Hepatocyte (in vitro differentiated cells): ENCODE measurements around the gene NMBR. TPM values are rescaled to one million over a fixed set of nuclear protein-coding genes. Genes with fewer than 3 reads are reported as not detected.

Experiments used
- DNase-seq: peaks from one replicate; pipeline ENCODE4 v3.0.0-alpha.2; 2016; ENCODE audit warnings: low spot score
- H2AFZ ChIP-seq: fragments of 200-600 bp; sonication (generic); 2 replicates; pipeline ENCODE4 v1.6.0; 2016; ENCODE audit warnings: antibody characterized with exemption, mild to moderate bottlenecking
- H3K27ac ChIP-seq: fragments of 200-600 bp; sonication (generic); 2 replicates; pipeline ENCODE4 v1.5.1; 2016; ENCODE audit warnings: mild to moderate bottlenecking
- H3K27me3 ChIP-seq: fragments of 200-600 bp; sonication (generic); 2 replicates; pipeline ENCODE4 v1.6.1; 2016
- H3K36me3 ChIP-seq: fragments of 200-600 bp; sonication (generic); replicated peaks from 2 replicates; pipeline ENCODE4 v1.5.1; 2016; ENCODE audit warnings: low read depth; ENCODE audit not compliant: insufficient read depth
- H3K4me1 ChIP-seq: fragments of 200-600 bp; sonication (generic); 2 replicates; pipeline ENCODE4 v1.5.1; 2016; ENCODE audit warnings: mild to moderate bottlenecking, moderate library complexity; ENCODE audit not compliant: insufficient read depth
- H3K4me2 ChIP-seq: fragments of 200-600 bp; sonication (generic); 2 replicates; pipeline ENCODE4 v1.6.0; 2016
- H3K4me3 ChIP-seq: fragments of 200-600 bp; sonication (generic); 2 replicates; pipeline ENCODE4 v1.5.1; 2016; ENCODE audit warnings: mild to moderate bottlenecking
- H3K79me2 ChIP-seq: fragments of 200-600 bp; sonication (generic); 2 replicates; pipeline ENCODE4 v1.6.0; 2017; ENCODE audit warnings: mild to moderate bottlenecking
- H3K9me2 ChIP-seq: fragments of 200-600 bp; sonication (generic); replicated peaks from 2 replicates; pipeline ENCODE4 v1.6.0; 2017; ENCODE audit warnings: mild to moderate bottlenecking; ENCODE audit not compliant: insufficient read depth
- H3K9me3 ChIP-seq: fragments of 200-600 bp; sonication (generic); 2 replicates; pipeline ENCODE4 v1.5.1; 2016; ENCODE audit warnings: low read depth, mild to moderate bottlenecking
- H4K20me1 ChIP-seq: fragments of 200-600 bp; sonication (generic); 2 replicates; pipeline ENCODE4 v1.6.0; 2016; ENCODE audit warnings: mild to moderate bottlenecking; ENCODE audit not compliant: insufficient read depth, poor library complexity, severe bottlenecking
- EZH2 ChIP-seq: fragments of 200-600 bp; sonication (generic); IDR thresholded peaks from 2 replicates; pipeline ENCODE4 v1.6.1; 2016; ENCODE audit warnings: antibody characterized with exemption, mild to moderate bottlenecking, borderline replicate concordance
- EZH2phosphoT487 ChIP-seq: fragments of 200-600 bp; sonication (generic); IDR thresholded peaks from one replicate; pipeline ENCODE4 v1.6.1; 2018; ENCODE audit warnings: antibody characterized with exemption, mild to moderate bottlenecking, low read depth, moderate library complexity; ENCODE audit not compliant: unreplicated experiment, severe bottlenecking
- WGBS: methylation state at CpG from one replicate; pipeline ENCODE4 v1.1.6; 2016; ENCODE audit warnings: low lambda C conversion rate; ENCODE audit errors: missing lambda C conversion rate; 5-methylcytosine and 5-hydroxymethylcytosine counted together
- polyA plus RNA-seq: library from polyadenylated mRNA; unstranded; fragments of >200 nt; fragmentation: Nextera tagmentation; extraction: Ambion mirVana; gene quantifications from 2 replicates; pipeline ENCODE4 v1.2.1, GENCODE V29; 2016
- total RNA-seq: library from RNA; depleted of rRNA; stranded (reverse); fragments of >200 nt; gene quantifications from 2 replicates; pipeline ENCODE4 v1.2.3, GENCODE V29; 2014
- TF ChIP-seq, protein P1 (sequence below): fragments of 200-600 bp; sonication (generic); IDR thresholded peaks from 2 replicates; pipeline ENCODE4 v1.5.1; 2016; ENCODE audit warnings: antibody characterized with exemption, mild to moderate bottlenecking; ENCODE audit not compliant: poor library complexity

Gene NMBR
- total and polyA plus RNA-seq, 2 experiments from 2014 or later = 0.27 TPM; not detected in 1

DNA sequence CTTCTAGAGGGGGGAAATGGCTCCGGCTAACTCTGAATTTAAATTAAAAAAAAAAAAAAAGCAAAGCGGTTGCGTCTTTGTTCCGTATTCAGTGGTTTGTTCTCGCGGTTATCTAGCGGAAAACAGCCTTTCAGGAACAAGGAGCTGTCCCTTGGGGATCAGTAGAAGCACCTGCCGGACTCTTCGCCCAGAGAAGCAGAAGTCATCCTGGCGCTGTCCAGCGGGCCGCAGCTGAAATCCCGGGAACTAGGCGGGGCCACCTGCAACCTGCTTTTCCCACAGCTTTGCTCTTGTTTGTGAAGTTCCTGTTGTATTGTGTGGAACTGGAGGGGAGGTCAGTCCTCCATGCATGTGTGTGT, 58.1 kb downstream of the NMBR start:
- DNase-seq = peak; percentile 74
- H3K9me2 ChIP-seq = no peaks in the 10 kb centered on the region
- 7% methylated on average over 13 of the region's 14 CpGs for WGBS

DNA sequence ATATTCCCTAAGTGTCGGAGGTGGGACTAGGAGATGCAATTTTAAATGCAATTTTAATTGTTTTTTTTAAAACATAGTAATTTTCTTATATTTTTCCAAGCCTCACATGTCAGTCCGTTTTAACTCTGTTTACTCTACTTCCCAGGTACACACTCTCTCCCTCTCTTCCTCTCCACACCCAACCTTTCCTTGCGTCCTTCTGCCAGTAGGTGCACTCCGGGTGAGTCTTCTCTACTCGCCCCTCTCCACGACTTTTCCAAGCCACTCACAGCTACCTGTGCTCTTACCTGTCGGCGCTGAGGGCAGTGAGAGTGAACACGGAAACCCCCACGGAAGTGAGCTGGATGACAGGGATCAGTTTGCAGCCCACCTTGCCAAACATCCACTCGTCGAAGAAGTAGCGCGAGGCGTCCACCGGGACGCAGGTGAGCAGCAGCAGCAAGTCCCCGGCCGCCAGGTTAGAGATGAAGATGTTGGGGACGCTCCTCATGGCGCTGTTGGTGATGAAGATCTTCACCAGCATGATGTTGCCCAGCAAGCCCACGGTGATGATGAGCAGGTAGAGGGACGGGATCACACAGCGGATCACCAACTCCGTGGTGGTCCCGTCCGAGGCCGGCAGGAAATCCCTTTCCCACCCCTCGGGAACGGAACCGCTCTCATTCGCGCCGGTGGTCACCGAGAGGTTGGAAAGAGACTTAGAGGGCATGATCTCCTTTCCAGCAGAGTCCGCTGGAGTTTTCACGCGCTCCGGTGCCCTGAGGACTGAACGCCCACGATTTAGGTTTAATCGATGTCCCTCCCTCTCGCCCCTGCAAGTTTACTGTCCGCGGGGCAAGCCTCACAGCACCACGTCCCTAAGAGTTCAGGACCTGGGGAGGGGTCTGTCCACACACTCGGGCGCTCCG, 58.7 kb downstream of the NMBR start:
- Histone ChIP-seq H3K4me2 (peak overlapping the region; percentile 72), H3K27me3 (peaks cover 19% of the 10 kb centered on the region), H3K9me3 (no peaks in the 10 kb centered on the region), H4K20me1 (no peaks in the 10 kb centered on the region), H3K36me3 (no peaks in the 10 kb centered on the region), H3K27ac (no peak overlapping the region), H3K9me2 (no peaks in the 10 kb centered on the region), H3K4me1 (no peaks in the 10 kb centered on the region), H3K79me2 (no peaks in the 10 kb centered on the region), H2AFZ (no peak overlapping the region), H3K4me3 (no peak overlapping the region)
- WGBS = 30% methylated on average over 48 of the region's 49 CpGs
- TF ChIP-seq EZH2 = peak; percentile 28
- TF ChIP-seq, protein P1, sequence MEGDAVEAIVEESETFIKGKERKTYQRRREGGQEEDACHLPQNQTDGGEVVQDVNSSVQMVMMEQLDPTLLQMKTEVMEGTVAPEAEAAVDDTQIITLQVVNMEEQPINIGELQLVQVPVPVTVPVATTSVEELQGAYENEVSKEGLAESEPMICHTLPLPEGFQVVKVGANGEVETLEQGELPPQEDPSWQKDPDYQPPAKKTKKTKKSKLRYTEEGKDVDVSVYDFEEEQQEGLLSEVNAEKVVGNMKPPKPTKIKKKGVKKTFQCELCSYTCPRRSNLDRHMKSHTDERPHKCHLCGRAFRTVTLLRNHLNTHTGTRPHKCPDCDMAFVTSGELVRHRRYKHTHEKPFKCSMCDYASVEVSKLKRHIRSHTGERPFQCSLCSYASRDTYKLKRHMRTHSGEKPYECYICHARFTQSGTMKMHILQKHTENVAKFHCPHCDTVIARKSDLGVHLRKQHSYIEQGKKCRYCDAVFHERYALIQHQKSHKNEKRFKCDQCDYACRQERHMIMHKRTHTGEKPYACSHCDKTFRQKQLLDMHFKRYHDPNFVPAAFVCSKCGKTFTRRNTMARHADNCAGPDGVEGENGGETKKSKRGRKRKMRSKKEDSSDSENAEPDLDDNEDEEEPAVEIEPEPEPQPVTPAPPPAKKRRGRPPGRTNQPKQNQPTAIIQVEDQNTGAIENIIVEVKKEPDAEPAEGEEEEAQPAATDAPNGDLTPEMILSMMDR = no peak
- DNase-seq = no peak

More for the DNA sequence above, 58.1 kb downstream of the NMBR start:
- no peak overlapping the region for H3K27ac ChIP-seq
- no peak overlapping the region for H3K4me3 ChIP-seq
- H3K4me1 ChIP-seq = no peaks in the 10 kb centered on the region
- no peaks in the 10 kb centered on the region for H3K36me3 ChIP-seq
- peaks cover 19% of the 10 kb centered on the region for H3K27me3 ChIP-seq
- H3K4me2 ChIP-seq = peak overlapping the region; percentile 72
- H3K9me3 ChIP-seq = no peaks in the 10 kb centered on the region
- no peaks in the 10 kb centered on the region for H3K79me2 ChIP-seq
- no peak overlapping the region for H2AFZ ChIP-seq
- no peak for TF ChIP-seq EZH2phosphoT487
- TF ChIP-seq, protein P1 = no peak
- TF ChIP-seq EZH2 = peak; percentile 4
- no peaks in the 10 kb centered on the region for H4K20me1 ChIP-seq

DNA sequence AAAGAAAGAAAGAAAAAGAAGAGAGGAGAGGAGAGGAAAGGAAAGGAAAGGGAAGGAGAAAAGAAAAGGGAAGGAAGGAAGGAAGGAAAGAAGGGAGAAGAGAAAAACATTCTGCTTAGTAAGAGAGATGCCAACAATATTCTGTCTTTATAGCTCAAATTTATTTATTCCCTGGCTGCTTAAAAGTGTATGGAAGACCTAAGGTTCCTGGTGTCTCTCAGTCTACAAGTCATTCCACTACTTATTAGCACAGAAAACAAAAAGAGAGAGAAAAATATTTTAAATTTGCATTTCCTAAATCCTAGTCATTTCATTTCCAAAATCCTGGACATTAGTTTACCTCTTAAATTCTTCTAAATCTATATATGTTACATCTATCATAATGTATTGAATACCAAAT, 67.8 kb downstream of the NMBR start:
- TF ChIP-seq EZH2phosphoT487 (no peak), EZH2 (no peak)
- TF ChIP-seq, protein P1 = no peak
- H3K4me2 ChIP-seq = no peak overlapping the region

More for the DNA sequence above, 67.8 kb downstream of the NMBR start:
- no peaks in the 10 kb centered on the region for H3K36me3 ChIP-seq
- H3K4me3 ChIP-seq = no peak overlapping the region
- no peak overlapping the region for H2AFZ ChIP-seq
- H4K20me1 ChIP-seq = no peaks in the 10 kb centered on the region
- no peaks in the 10 kb centered on the region for H3K27me3 ChIP-seq
- no peaks in the 10 kb centered on the region for H3K4me1 ChIP-seq
- DNase-seq = no peak
- no peaks in the 10 kb centered on the region for H3K79me2 ChIP-seq
- no peaks in the 10 kb centered on the region for H3K9me2 ChIP-seq
- H3K27ac ChIP-seq = no peak overlapping the region
- no peaks in the 10 kb centered on the region for H3K9me3 ChIP-seq
